H7 (cell line): ENCODE data around the gene ACSF3. TPM values are rescaled to one million over a fixed set of nuclear protein-coding genes. Genes with fewer than 3 reads are reported as not detected.

Source experiments
- DNase-seq: peaks from one replicate; pipeline ENCODE4 v3.0.0; 2012
- H3K27me3 ChIP-seq: 2 replicates; pipeline ENCODE4 v1.6.0; 2011; ENCODE audit warnings: mild to moderate bottlenecking, low read length; ENCODE audit not compliant: control insufficient read depth, insufficient read depth
- H3K36me3 ChIP-seq: replicated peaks from 2 replicates; pipeline ENCODE4 v1.5.1; 2011; ENCODE audit warnings: low read length; ENCODE audit not compliant: control insufficient read depth, insufficient read depth
- H3K4me3 ChIP-seq: 2 replicates; pipeline ENCODE4 v1.5.1; 2011; ENCODE audit warnings: low read depth, mild to moderate bottlenecking, control low read depth, low read length, moderate library complexity; ENCODE audit not compliant: insufficient read depth
- total RNA-seq: library from RNA; depleted of rRNA; stranded (reverse); fragments of >200 nt; shearing (Covaris generic); gene quantifications from 2 replicates; pipeline ENCODE4 v1.2.3, GENCODE V29; 2014

ACSF3 gene
- total RNA-seq, 1 experiment from 2014 or later, result 20.2 TPM

DNA sequence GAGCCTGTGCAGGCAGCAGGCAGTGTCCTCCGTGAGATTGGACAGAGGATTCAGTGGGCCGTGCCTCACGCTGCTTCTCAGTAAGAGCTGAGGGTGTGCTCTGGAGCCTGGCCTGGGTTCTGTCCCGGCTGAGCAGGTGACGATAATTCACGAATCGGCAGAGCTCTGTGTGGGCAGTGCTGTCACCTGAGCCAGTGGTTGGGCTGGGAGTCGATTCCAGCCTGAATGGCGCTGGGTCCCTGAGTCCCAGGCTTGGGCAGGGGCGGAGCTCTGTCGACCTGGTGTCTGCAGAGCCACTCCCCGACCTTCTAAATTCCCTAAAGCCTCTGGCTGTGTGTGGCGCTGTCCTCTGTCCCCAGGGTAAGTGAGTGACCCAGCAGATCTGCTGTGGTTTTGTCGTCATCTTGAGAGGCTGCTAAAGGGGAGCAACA, 8.4 kb downstream of the ACSF3 start:
- H3K36me3 ChIP-seq, result peaks cover 15% of the 10 kb centered on the region
- DNase-seq, result no peak

DNA sequence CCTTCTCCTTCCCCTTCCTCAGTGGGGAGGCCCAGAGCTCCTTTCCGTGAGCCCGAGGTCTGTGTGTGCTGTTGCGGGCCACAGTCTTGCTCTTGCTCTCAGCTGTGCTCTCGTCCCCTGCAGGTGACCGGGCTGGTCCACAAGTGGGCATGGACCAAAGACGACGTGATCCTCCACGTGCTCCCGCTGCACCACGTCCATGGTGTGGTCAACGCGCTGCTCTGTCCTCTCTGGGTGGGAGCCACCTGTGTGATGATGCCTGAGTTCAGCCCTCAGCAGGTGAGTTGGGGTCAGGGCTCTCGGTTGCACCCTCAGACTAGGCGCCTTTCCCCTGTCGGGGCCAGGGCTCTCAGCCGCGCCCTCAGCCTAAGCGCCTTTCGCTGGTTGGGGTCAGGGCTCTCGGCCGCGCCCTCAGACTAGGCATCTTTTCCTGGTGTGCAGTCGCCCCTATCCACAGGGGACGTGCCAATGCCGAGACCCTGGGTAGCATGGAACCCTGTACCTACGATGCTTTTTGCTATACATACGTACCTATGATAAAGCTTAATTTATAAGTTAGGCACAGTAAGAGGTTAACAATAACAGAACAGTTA, 8.9 kb downstream of the ACSF3 start:
- Histone ChIP-seq H3K27me3 (no peaks in the 10 kb centered on the region), H3K36me3 (peaks cover 18% of the 10 kb centered on the region), H3K4me3 (no peak overlapping the region)
- no peak for DNase-seq

More for the DNA sequence above, 8.4 kb downstream of the ACSF3 start:
- Histone ChIP-seq H3K27me3 (no peaks in the 10 kb centered on the region), H3K4me3 (no peak overlapping the region)

- Histone ChIP-seq H3K27me3 (no peaks in the 10 kb centered on the region), H3K4me3 (no peak overlapping the region), H3K36me3 (peaks cover 18% of the 10 kb centered on the region)
- DNase-seq, result no peak
Measured at GRCh38 chr16:89103156-89103555, 9.5 kb downstream of the ACSF3 start.

DNA sequence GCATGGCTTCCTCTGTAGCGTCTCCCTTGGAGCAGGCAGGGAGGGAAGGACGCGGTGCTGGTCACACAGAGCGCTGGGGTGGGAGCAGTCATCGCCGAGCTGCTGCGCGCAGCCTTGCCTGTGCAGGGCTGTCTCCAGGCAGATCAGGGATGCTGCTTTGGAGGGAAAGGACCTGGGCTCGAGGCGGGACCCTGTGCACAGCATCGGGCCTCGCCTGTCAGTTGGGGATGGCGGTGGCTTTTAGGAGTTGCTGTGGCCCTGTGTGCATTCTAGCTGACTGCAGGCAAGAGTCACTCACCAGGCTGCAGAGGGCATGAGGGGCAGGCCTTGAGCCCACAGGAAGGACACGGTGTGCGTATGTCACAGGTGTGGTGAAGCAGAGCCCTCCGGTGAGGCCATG, 10.1 kb downstream of the ACSF3 start:
- Histone ChIP-seq H3K36me3 (peaks cover 18% of the 10 kb centered on the region), H3K4me3 (no peak overlapping the region), H3K27me3 (no peaks in the 10 kb centered on the region)
- no peak for DNase-seq

DNA sequence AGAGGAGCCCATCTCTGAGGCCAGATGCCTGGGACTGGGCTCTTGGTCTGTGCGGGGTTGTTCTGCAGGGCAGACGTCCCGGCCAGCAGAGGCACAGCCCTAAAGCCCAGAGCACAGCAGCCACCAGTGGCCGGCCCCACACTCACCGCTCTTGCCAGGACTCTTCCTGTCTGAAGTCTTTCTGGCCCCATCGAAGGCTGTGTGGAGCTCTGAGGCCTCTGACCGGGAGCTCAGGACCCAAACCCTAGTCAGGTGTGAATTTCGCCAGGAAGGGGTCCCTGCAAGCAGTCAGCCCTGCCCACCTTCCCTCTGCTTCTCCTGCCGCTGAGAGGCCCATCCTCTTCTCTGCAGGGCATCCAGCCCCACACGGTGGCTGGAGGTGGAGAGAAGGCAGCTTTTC, 10.7 kb downstream of the ACSF3 start:
- no peak for DNase-seq
- no peak overlapping the region for H3K4me3 ChIP-seq
- no peaks in the 10 kb centered on the region for H3K27me3 ChIP-seq
- peaks cover 18% of the 10 kb centered on the region for H3K36me3 ChIP-seq

DNA sequence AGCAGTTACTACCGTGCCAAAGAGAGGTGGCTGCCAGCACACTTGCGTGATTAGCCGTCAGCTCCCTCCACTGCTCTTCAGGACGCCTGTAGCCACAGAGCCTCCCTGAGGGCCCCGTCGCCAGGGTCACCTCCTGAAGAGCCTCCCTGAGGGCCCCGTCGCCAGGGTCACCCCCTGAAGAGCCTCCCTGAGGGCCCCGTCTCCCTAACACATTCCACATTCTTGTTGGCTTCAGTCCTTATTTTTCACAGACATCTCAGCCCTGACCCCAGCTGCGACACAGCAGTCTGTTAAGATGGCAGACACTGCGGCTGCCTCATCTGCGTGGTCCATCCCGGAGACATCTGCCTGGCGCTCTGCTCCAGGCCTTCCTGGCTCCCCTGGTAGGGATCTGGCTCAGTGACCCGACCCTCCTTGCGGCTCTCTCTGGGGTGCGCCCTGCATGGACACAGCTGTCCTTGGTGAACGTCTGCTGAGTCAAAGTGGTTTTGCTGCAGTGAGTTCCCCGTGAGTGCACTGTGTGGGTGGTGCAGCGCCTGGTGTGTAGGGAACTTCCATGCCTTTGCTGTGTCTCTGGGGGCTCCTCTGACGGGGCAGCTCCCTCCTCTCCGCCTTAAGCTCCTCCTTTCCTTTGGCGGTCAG, 11.4 kb downstream of the ACSF3 start:
- Histone ChIP-seq H3K4me3 (no peak overlapping the region), H3K27me3 (no peaks in the 10 kb centered on the region), H3K36me3 (peaks cover 18% of the 10 kb centered on the region)
- no peak for DNase-seq

GRCh38 chr16:89105599-89106151, 12.0 kb downstream of the ACSF3 start:
- H3K36me3 ChIP-seq, result peaks cover 18% of the 10 kb centered on the region
- no peak overlapping the region for H3K4me3 ChIP-seq
- no peaks in the 10 kb centered on the region for H3K27me3 ChIP-seq
- no peak for DNase-seq

DNA sequence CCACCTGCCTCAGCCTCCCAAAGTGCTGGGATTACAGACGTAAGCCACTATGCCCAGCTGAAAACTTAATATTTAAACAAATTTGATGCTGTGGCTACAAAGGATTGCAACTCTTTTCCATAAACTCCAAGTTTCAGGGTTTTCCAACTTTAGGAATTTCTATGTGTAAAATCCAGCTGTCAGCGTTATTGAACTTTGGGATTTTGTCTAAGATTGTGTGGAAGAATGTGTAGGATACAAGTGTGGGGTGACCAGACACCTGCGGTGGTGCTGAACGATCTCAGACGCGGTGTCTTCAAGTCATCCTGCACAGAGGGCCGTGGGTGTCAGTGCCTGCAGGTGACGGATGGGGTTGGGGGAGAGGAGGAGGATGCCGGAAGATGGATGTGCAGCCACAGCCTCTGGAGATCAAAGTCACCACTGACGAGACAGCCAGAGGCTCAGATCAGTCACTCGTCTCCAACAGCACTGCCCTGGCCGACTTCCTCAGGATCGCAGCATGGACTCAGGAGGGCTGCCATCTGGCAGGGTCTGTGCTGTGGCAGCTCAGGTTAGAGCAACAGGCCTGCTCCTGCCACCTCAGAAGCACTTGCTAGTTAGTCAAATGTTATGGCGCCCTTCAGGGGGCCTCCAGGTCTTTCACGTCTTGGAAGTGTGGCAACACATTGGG, 13.0 kb downstream of the ACSF3 start:
- Histone ChIP-seq H3K4me3 (no peak overlapping the region), H3K36me3 (peaks cover 15% of the 10 kb centered on the region), H3K27me3 (no peaks in the 10 kb centered on the region)
- DNase-seq, result no peak

- H3K27me3 ChIP-seq, result no peaks in the 10 kb centered on the region
- no peak overlapping the region for H3K4me3 ChIP-seq
- H3K36me3 ChIP-seq, result peaks cover 17% of the 10 kb centered on the region
- no peak for DNase-seq
Measured at GRCh38 chr16:89107203-89107582, 13.5 kb downstream of the ACSF3 start.

GRCh38 chr16:89108416-89108815, 14.8 kb downstream of the ACSF3 start:
- Histone ChIP-seq H3K27me3 (no peaks in the 10 kb centered on the region), H3K4me3 (no peak overlapping the region), H3K36me3 (peaks cover 18% of the 10 kb centered on the region)
- DNase-seq, result no peak

GRCh38 chr16:89110641-89111040, 17.0 kb downstream of the ACSF3 start:
- H3K4me3 ChIP-seq, result no peak overlapping the region
- H3K36me3 ChIP-seq, result peaks cover 13% of the 10 kb centered on the region
- H3K27me3 ChIP-seq, result no peaks in the 10 kb centered on the region
- no peak for DNase-seq

DNA sequence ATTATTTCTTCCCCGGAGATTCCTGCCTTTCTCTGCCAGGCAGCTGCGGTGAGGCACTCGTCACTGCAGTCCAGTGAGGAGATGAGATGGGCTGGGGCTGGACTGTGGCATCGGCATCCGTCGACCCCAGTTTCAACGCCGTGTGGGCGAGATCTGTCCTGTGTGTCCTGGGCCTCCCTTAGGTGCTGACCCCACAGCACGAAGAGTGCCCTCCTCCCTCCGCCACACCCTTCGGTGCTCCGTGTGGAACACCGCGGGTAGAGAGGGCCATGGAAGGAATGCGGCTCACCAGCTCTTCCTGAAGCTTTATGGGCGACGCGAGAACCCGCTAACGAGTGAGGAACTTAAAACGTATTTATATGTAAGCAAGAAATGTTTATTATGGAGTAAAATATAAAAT, 17.6 kb downstream of the ACSF3 start:
- Histone ChIP-seq H3K4me3 (no peak overlapping the region), H3K36me3 (peaks cover 13% of the 10 kb centered on the region), H3K27me3 (no peaks in the 10 kb centered on the region)
- DNase-seq, result no peak

DNA sequence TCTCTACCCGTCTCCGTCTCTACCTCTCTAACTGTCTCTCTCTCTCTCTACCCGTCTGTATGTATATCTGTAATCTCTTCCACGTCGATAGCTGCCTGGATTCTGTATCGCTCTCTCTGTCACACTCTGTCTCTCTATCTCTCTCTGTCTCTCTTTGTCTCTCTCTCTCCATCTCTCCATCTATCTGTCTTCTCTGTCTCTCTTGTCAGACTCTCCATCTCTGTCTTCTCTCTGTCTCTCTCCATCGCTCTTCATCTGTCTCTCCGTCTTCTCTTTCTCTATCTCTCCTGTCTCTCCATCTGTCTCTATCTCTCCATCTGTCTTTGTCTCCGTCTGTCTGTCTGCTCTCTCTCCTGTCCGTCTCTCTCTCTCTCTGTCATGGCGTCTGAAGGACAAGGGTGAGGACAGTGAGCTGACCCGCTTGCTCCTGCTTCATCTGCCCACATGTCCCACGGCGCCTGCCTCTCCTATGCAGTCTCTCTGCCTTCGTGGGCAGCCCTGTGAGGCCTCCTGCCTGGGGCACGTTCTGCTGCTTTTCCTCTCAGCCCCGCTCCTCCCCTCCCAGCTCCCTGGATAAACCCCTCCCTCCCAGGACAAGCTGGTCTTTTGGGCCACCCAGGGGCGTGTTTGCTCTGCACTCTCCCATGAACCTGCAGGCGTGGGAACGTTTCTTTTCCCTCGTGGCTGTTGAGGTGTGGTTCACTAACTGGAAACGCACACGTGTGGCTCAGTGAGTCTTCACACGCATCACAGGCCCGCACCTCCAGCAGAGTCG, 18.9 kb downstream of the ACSF3 start:
- Histone ChIP-seq H3K27me3 (no peaks in the 10 kb centered on the region), H3K4me3 (no peak overlapping the region), H3K36me3 (peaks cover 10% of the 10 kb centered on the region)
- DNase-seq, result no peak

- no peak overlapping the region for H3K4me3 ChIP-seq
- no peak for DNase-seq
- H3K36me3 ChIP-seq, result peaks cover 10% of the 10 kb centered on the region
- no peaks in the 10 kb centered on the region for H3K27me3 ChIP-seq
Measured at GRCh38 chr16:89113152-89113547, 19.5 kb downstream of the ACSF3 start.
